Measurements from ENCODE around the gene FARP1.

The FARP1 gene

DNA sequence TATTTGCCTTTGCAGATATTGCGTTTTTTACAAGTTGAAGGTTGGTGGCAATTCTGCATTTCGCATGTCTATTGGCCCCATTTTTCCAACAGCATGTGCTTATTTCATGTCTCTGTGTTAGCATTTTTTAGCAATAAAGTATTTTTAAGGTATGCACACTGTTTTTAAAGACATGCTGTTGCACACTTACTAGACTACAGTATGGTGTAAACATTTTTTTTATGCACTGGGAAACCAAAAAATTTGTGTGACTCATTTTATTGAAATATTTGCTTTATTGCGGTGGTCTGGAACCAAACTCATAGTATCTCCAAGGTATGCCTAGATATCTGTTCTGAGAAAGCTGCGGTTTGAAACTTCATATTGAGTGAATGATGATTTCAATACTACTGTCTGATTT is 89.6 kb downstream of the FARP1 start:
- ChIA-PET CTCF (no interaction called here), POLR2A (no interaction called here)
- no peaks in the 10 kb centered on the region for H3K4me1 ChIP-seq (ENCODE audit: control insufficient read depth, insufficient read depth, low read length)
- H3K27ac ChIP-seq (ENCODE audit: extremely low read depth, low read depth, low read length) = no peak overlapping the region
- no peaks in the 10 kb centered on the region for H3K9me3 ChIP-seq (ENCODE audit: control insufficient read depth, insufficient read depth, low read depth, low read length)
- no peaks in the 10 kb centered on the region; a peak in 1 of 3 replicates for H3K36me3 ChIP-seq (ENCODE audit: control insufficient read depth in 2 of 2, insufficient read depth in 1 of 2, low read length in 2 of 2)
- TF ChIP-seq, protein P1, sequence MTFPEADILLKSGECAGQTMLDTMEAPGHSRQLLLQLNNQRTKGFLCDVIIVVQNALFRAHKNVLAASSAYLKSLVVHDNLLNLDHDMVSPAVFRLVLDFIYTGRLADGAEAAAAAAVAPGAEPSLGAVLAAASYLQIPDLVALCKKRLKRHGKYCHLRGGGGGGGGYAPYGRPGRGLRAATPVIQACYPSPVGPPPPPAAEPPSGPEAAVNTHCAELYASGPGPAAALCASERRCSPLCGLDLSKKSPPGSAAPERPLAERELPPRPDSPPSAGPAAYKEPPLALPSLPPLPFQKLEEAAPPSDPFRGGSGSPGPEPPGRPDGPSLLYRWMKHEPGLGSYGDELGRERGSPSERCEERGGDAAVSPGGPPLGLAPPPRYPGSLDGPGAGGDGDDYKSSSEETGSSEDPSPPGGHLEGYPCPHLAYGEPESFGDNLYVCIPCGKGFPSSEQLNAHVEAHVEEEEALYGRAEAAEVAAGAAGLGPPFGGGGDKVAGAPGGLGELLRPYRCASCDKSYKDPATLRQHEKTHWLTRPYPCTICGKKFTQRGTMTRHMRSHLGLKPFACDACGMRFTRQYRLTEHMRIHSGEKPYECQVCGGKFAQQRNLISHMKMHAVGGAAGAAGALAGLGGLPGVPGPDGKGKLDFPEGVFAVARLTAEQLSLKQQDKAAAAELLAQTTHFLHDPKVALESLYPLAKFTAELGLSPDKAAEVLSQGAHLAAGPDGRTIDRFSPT (tag by site-specific recombination; IDR thresholded peaks at IDR 0.05) = no peak
- TF ChIP-seq ZNF776 (tag by site-specific recombination; IDR thresholded peaks at IDR 0.05; ENCODE audit: borderline replicate concordance) (no peak), ZNF629 (tag by site-specific recombination; IDR thresholded peaks at IDR 0.05) (no peak), ZNF777 (tag by site-specific recombination; IDR thresholded peaks at IDR 0.05; ENCODE audit: borderline replicate concordance) (no peak), ZNF677 (tag by site-specific recombination; IDR thresholded peaks at IDR 0.05) (no peak), ZNF623 (tag by site-specific recombination; IDR thresholded peaks at IDR 0.05) (no peak), YY1 (tag by site-specific recombination; IDR thresholded peaks at IDR 0.05) (no peak), ZNF169 (tag by site-specific recombination; IDR thresholded peaks at IDR 0.05) (no peak), IKZF3 (tag by site-specific recombination; IDR thresholded peaks at IDR 0.05) (no peak), ZNF37A (tag by site-specific recombination; IDR thresholded peaks at IDR 0.05) (no peak)
- TF ChIP-seq, protein P2, sequence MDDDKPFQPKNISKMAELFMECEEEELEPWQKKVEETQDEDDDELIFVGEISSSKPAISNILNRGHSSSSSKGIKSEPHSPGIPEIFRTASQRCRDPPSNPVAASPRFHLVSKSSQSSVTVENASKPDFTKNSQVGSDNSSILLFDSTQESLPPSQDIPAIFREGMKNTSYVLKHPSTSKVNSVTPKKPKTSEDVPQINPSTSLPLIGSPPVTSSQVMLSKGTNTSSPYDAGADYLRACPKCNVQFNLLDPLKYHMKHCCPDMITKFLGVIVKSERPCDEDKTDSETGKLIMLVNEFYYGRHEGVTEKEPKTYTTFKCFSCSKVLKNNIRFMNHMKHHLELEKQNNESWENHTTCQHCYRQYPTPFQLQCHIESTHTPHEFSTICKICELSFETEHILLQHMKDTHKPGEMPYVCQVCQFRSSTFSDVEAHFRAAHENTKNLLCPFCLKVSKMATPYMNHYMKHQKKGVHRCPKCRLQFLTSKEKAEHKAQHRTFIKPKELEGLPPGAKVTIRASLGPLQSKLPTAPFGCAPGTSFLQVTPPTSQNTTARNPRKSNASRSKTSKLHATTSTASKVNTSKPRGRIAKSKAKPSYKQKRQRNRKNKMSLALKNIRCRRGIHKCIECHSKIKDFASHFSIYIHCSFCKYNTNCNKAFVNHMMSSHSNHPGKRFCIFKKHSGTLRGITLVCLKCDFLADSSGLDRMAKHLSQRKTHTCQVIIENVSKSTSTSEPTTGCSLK (tag by site-specific recombination; IDR thresholded peaks at IDR 0.05) = no peak
- TF ChIP-seq, protein P3, sequence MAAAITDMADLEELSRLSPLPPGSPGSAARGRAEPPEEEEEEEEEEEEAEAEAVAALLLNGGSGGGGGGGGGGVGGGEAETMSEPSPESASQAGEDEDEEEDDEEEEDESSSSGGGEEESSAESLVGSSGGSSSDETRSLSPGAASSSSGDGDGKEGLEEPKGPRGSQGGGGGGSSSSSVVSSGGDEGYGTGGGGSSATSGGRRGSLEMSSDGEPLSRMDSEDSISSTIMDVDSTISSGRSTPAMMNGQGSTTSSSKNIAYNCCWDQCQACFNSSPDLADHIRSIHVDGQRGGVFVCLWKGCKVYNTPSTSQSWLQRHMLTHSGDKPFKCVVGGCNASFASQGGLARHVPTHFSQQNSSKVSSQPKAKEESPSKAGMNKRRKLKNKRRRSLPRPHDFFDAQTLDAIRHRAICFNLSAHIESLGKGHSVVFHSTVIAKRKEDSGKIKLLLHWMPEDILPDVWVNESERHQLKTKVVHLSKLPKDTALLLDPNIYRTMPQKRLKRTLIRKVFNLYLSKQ (tag by site-specific recombination; IDR thresholded peaks at IDR 0.05; ENCODE audit: borderline replicate concordance) = no peak
- TF ChIP-seq, protein P4, sequence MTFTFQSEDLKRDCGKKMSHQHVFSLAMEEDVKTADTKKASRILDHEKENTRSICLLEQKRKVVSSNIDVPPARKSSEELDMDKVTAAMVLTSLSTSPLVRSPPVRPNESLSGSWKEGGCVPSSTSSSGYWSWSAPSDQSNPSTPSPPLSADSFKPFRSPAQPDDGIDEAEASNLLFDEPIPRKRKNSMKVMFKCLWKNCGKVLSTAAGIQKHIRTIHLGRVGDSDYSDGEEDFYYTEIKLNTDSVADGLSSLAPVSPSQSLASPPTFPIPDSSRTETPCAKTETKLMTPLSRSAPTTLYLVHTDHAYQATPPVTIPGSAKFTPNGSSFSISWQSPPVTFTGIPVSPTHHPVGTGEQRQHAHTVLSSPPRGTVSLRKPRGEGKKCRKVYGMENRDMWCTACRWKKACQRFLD (tag by site-specific recombination; IDR thresholded peaks at IDR 0.05) = no peak
- H3K4me3 ChIP-seq (ENCODE audit: low read depth, low read length) = no peak overlapping the region

DNA sequence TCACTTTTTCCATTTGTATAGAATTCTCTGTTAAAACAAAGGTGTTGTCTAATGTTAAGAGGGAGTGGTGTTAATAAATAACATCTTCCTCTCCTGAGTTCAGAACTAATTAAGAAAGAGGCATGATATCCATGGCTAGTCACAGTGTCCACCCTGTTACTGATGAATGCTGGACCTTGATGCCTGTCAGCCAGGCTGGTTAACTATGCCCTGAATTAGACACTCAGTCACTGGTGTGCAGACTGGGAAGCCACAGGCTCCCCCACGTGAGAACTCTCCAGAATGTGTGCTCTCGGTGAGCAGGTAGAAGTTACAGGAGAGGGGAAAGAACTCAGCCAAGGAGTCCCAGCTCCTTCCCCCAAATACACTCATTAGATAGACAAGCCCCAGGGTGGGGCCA is 90.2 kb downstream of the FARP1 start:
- ChIA-PET POLR2A (no interaction called here), CTCF (no interaction called here)
- Histone ChIP-seq H3K36me3 (ENCODE audit: control insufficient read depth in 2 of 2, insufficient read depth in 1 of 2, low read length in 2 of 2) (no peaks in the 10 kb centered on the region; a peak in 1 of 3 replicates), H3K27ac (ENCODE audit: extremely low read depth, low read depth, low read length) (no peak overlapping the region), H3K9me3 (ENCODE audit: control insufficient read depth, insufficient read depth, low read depth, low read length) (no peaks in the 10 kb centered on the region), H3K4me3 (ENCODE audit: low read depth, low read length) (no peak overlapping the region), H3K4me1 (ENCODE audit: control insufficient read depth, insufficient read depth, low read length) (no peaks in the 10 kb centered on the region)
- TF ChIP-seq TRIM28 (IDR thresholded peaks at IDR 0.05; ENCODE audit: borderline replicate concordance, low read length) (no peak), GLIS2 (tag by site-specific recombination; IDR thresholded peaks at IDR 0.05) (no peak), ZNF521 (tag by site-specific recombination; IDR thresholded peaks at IDR 0.05) (no peak), ZNF16 (tag by site-specific recombination; IDR thresholded peaks at IDR 0.05; ENCODE audit: low read depth) (no peak), ZFP69B (tag by site-specific recombination; IDR thresholded peaks at IDR 0.05) (no peak), ZNF830 (tag by site-specific recombination; IDR thresholded peaks at IDR 0.05; ENCODE audit: low read depth) (no peak), ZNF791 (tag by site-specific recombination; IDR thresholded peaks at IDR 0.05) (no peak), ZNF544 (tag by site-specific recombination; IDR thresholded peaks at IDR 0.05) (no peak), ZNF707 (tag by site-specific recombination; IDR thresholded peaks at IDR 0.05) (no peak)
- TF ChIP-seq, protein P5, sequence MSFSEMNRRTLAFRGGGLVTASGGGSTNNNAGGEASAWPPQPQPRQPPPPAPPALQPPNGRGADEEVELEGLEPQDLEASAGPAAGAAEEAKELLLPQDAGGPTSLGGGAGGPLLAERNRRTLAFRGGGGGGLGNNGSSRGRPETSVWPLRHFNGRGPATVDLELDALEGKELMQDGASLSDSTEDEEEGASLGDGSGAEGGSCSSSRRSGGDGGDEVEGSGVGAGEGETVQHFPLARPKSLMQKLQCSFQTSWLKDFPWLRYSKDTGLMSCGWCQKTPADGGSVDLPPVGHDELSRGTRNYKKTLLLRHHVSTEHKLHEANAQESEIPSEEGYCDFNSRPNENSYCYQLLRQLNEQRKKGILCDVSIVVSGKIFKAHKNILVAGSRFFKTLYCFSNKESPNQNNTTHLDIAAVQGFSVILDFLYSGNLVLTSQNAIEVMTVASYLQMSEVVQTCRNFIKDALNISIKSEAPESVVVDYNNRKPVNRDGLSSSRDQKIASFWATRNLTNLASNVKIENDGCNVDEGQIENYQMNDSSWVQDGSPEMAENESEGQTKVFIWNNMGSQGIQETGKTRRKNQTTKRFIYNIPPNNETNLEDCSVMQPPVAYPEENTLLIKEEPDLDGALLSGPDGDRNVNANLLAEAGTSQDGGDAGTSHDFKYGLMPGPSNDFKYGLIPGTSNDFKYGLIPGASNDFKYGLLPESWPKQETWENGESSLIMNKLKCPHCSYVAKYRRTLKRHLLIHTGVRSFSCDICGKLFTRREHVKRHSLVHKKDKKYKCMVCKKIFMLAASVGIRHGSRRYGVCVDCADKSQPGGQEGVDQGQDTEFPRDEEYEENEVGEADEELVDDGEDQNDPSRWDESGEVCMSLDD (tag by site-specific recombination; IDR thresholded peaks at IDR 0.05) = no peak
- TF ChIP-seq, protein P6, sequence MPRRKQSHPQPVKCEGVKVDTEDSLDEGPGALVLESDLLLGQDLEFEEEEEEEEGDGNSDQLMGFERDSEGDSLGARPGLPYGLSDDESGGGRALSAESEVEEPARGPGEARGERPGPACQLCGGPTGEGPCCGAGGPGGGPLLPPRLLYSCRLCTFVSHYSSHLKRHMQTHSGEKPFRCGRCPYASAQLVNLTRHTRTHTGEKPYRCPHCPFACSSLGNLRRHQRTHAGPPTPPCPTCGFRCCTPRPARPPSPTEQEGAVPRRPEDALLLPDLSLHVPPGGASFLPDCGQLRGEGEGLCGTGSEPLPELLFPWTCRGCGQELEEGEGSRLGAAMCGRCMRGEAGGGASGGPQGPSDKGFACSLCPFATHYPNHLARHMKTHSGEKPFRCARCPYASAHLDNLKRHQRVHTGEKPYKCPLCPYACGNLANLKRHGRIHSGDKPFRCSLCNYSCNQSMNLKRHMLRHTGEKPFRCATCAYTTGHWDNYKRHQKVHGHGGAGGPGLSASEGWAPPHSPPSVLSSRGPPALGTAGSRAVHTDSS (tag by site-specific recombination; IDR thresholded peaks at IDR 0.05) = no peak
